Embryonic facial prominence (tissue), 1 donor: Measurements from ENCODE around the gene ABAT.

ENCODE experiments used
- DNase-seq: peaks from one replicate; pipeline ENCODE4 v3.0.0-alpha.2; 2016; ENCODE audit errors: extremely low spot score

Gene ABAT

DNA sequence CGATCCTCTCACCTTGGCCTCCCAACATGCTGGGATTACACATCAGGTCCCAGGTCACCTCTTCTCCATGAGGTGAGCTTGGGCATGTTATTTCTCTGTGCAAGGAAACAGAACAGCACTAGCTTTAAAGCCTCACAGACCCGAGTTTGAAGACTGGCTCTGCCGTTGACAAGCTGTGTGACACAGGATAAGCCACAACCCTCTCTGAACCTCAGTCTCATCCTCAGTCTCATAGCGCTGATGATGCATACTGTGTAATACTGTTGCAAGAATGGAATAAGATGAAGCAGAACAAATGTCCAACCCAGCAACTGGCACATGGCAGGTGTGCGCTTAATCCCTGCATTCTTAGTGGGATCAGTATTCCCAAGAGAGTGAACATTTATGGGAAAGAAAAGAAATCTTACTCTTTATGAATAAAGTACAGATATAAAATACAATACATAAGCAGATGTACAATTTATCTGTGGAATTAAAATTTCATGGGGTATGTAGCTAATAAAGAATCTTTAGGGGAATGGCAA lies 43.5 kb downstream of the ABAT start:
- no peak for DNase-seq

GRCh38 chr16:8718851-8719680 lies 44.6 kb downstream of the ABAT start:
- DNase-seq, result no peak

DNA sequence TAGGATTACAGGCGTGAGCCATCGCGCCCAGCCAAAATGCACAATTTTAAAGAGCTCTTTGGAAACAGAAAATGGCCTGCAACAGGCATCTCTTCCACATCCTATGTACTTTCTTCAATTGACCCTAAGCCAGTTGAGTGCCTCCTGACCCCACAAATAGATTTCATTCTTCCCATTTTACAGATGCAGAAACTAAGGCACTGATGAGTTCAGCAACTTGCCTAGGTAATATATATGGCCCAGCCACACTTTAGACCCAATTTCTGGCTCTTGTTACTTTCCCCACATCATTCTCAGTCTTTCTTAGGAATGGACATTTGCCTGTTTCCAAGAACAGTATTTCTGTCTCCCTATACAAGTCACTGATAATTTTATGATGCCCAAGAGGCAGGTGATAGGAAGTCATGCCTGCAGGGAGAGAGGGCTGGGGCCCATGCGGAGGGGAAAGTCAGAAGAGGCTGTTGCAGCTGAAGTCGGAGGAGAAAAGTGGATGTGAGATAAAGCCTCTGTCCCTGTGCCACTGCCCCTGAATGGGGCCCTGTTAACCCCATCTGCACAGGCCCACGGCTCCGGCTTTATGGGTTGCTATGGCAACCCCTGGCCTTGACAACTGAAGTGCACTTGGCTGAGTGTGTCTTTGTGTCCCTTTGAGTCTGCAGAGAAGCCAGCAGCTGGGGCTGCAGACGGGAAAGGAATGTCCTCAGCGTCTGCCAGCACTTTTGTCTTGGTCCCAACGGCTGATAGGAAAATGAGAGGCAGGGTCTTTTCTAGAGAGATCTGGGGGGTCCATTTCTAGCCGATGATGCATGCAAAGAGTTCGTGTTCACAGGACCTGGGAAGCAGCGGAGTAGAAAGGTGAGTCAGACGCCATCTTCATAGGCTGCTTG lies 45.9 kb downstream of the ABAT start:
- DNase-seq, result no peak

DNA sequence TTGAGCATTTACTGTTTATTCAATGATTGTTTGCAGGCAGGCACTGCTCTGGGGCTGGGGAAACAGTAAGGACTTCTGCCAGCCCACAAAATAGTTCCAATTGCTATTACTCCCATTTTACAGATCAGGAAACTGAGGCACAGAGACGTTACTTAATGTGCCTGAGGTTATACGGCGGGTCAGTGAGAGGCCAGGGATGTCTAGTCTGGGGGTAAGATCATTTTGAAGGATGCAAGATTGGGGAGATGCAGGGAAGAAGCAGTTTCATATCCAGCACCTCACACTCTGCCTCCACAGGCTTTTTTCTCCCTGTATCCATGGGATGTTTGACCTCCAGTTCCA lies 46.5 kb downstream of the ABAT start:
- DNase-seq, result no peak

- no peak for DNase-seq
Observed at GRCh38 chr16:8721336-8722024, 47.1 kb downstream of the ABAT start.

DNA sequence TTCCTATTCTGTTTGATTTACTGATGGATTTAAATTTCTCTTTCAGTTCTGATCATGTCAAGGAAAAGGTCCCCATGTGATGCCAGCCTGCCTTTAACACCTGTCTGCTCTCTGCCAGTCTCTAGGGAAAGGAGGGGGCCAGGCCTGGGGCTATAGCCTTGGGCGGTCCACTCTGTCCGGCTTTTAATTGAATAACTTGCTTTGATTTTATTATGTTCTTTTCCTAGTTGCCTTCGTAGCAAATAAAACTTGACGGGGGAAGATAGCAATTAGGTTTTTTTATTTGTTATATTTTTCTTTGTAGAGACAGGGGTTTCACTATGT lies 47.6 kb downstream of the ABAT start:
- DNase-seq, result no peak

- no peak for DNase-seq
Observed at GRCh38 chr16:8725513-8726178, 51.2 kb downstream of the ABAT start.

DNA sequence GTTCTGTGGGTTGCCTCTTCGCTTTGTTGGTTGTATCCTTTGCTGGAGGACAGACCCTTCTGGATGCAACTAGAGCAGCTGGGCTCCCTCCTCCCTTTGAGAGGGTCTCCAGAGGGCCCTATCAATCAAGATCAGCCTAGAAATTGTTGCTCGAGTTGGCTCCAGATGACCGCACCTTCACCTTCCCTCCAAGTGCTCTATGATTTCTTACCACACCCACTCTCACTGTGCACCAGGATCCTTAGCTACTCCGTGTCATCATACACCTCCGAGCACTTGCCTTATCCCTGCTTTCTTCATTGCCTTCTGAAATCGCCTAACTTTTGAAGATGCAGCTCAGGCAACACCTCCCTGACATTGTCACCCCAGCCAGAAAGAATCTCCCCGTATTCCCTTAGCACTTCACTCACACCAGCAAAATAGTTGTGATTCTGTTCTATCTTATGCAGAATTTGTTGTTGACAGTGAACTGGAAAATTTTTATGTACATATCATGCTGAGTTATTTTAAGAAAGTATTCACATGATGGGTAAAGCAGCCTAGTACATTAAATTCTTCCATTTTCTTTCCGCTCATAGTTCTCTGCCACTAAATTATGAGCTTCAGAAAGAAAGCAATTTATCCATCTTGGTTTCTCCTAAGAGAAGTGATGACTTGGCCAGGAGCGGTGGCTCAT lies 52.9 kb downstream of the ABAT start:
- DNase-seq, result no peak

DNA sequence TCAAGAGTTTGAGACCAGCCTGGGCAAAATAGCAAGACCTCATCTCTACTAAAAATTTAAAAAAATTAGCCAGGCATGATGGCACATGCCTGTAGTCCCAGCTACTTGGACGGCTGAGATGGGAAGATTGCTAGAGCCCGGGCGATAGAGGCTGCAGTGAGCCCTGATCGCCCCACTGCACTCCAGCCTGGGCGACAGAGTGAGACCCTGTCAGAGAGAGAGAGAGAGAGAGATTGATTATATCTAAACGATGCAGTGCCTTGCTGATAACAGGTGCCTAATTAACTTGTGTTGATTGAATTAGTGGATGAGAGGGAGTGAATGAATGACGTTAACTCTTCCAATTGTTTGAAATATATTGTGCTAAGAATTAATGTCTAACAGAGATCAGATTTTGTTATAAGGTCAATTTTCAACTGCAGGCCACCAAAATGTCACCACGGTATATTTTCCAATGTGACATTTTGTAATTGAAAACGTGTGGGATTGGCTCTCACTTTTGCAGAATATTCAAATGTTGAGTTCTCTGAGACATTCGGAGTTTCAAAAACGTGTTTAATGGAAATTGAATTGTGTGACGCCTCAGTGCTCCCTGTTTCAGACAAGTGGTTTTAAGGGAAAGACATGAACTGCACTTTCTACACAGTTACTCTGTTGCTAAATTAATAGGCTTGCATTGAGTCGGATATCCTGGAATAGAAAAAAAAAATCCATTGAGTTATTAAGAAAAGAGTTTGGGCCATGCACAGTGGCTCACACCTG lies 53.6 kb downstream of the ABAT start:
- DNase-seq, result no peak

DNA sequence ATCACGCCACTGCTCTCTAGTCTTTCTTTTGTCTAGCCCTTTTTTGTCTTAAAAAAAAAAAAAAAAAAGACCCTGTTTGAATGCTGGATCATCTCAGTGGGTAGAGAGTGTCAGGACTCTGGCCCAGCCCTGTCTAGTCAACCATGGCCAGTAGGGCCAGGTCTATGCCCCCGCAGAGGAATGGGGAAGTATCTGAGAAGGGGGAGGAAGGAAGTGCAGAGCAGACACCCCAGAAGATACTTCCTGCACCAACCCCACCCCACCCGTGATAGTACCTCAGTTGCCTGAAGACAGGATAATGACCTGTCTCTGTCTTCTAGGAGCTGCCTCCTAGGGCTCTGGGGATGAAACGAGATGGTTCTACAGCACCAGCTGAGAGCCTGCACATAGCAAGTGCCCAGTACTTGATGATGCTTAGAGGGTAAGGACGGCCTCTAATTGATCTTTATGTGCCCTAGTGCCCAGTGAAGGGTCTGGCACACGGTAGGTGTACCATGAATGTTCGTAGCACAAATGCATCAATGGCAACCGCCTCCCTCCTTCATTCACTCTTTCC lies 55.4 kb downstream of the ABAT start:
- no peak for DNase-seq

GRCh38 chr16:8730335-8730915 lies 56.0 kb downstream of the ABAT start:
- DNase-seq, result no peak

GRCh38 chr16:8733849-8734540 lies 59.6 kb downstream of the ABAT start:
- no peak for DNase-seq

DNA sequence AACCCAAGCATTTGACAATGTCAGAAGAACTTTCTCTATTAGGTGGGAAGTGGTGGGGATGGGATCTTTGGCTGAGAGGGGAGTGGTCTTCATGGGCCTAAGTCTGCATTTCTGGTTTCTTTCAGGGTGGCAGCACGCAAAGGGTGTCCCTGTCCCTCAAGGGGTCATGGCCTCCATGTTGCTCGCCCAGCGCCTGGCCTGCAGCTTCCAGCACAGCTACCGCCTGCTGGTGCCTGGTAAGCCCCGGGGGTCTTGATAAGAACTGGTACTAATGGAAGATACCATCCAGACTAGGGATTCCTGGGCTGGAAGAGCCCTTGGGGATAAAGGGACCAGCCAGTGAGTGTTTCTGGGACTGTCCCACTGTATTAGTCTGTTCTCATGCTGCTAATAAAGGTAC lies 61.2 kb downstream of the ABAT start:
- DNase-seq, result no peak

DNA sequence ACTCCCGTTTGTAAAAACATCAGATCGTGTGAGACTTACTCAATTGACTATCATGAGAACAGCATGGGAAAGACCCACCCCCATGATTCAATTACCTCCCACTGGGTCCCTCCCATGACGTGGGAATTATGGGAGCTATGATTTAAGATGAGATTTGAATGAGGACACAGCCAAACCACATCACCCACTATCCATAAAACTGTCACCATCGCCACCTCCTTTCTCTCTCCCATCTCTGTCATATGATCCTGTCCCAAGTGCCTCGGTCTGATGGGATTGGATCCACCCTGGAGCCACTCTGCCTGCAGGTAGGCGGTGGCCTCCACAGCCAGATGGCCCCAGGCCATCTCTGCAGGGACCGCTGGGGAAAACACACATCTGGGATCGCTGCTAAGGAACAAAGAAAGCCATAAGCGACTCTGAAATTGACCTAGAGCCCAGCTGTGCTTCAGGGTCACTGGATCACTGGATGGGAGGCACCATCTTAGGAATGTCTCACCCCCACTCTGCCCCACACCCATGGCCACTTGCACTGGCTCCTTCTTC lies 61.8 kb downstream of the ABAT start:
- DNase-seq, result no peak

GRCh38 chr16:8739151-8739550 lies 64.7 kb downstream of the ABAT start:
- DNase-seq, result no peak

- DNase-seq, result no peak
Observed at GRCh38 chr16:8739989-8740704, 65.7 kb downstream of the ABAT start.

DNA sequence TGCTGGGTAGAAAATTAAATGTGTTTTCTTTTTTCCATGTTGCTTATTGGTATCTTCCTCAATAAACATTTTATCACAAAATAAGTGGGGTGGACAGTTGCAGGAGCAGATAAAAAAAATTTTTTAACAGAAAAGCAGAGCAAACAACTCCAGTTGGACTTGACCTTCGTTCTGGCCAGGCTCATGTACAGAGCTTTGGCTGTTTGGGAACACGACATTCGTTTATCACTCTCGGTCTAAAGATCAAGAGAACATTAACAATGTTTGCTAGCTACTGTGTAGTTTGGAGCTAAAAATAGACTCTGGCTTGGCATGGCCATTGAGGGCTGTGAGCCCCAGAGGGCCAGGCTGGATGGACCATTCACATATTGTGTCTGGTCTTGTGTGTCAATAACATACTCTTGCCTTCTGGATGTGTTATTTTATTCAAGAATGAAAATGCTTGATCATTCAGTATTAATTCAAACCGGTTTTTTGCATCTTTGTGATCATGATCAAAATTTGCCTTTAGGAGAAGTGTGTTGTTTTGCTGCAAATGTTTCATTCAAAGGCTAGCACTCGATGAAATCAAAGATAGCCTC lies 66.4 kb downstream of the ABAT start:
- DNase-seq, result no peak

GRCh38 chr16:8741636-8742035 lies 67.2 kb downstream of the ABAT start:
- DNase-seq, result no peak
